Adrenal gland (tissue), 5 donors: ENCODE measurements around the gene NCKIPSD.

Experiments used
- CTCF ChIP-seq, 6 experiments: fragments of 450-650 bp in 4 of 6; fragments of 200-600 bp in 2 of 6; sonication (generic) in 1 of 6; IDR thresholded peaks; 1 replicate in 5 of 6; 2 replicates in 1 of 6; pipeline versions ENCODE4 v1.5.1 to v1.8.0; 2016 to 2021; ENCODE audit warnings: antibody characterized with exemption in 6 of 6, mild to moderate bottlenecking in 2 of 6, moderate library complexity in 1 of 6
- POLR2A ChIP-seq, 2 donors: fragments of 450-650 bp; IDR thresholded peaks; one replicate each; pipeline ENCODE4 v1.6.1; 2017; ENCODE audit warnings: antibody characterized with exemption in 2 of 2, mild to moderate bottlenecking in 2 of 2, moderate library complexity in 1 of 2
- donor health status: DM: no; HTN: no; CAD: no.

- TF ChIP-seq CTCF (IDR thresholded peaks at IDR 0.05) (no peak), POLR2A (IDR thresholded peaks at IDR 0.05) (no peak)
These were observed 60.1 kb downstream of the NCKIPSD start for GRCh38 chr3:48625600-48625999.
